DMS 273 treated with DMSO at 0.1 percent for 48 hours (cell line): ENCODE data around the gene CYB561D1.
A peak's percentile ranks its signal among the peaks of the same experiment; 100 is the strongest.
"Not testable (repeated sequence)": the region's sequence is repeated elsewhere in the genome, so short reads cannot be mapped to it uniquely, and the experiment has no call there.

Experiments used
- DNase-seq: peaks from one replicate; lab custom pipeline; 2025; lab: John Stamatoyannopoulos, UW

The CYB561D1 gene, protein sequence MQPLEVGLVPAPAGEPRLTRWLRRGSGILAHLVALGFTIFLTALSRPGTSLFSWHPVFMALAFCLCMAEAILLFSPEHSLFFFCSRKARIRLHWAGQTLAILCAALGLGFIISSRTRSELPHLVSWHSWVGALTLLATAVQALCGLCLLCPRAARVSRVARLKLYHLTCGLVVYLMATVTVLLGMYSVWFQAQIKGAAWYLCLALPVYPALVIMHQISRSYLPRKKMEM

DNA sequence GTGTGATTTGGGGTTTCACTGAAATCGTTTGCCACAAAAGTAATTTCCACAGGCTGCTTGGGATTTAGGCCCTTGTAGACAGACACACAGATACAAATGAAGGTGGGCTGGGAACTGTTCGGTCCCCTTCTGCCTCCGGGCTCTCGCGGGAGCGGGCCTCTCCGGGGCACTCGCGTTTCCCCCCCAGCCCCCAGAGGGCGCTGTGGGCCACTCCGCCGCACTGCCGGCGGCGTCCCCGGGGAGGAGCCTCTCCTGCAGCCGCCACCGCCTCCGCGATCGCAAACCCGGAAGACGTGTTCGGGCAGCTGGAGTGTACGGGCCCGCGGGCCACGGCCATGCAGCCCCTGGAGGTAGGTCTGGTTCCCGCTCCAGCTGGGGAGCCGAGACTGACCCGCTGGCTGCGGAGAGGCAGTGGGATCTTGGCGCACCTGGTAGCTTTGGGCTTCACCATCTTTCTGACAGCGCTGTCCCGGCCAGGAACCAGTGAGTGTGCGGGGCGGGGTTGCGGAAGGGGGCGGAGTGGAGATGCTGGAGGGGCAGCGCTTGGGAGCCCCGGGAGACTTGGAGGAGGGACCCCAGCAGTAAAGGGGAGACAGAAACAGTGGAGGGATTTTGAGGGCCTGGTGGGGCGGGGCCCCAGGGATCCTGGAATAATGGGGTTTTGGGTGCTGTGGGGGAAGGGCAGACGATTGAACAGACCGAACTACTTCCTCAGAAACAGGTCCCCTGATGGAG, at the start of gene CYB561D1:
Gene CYB561D1, plus strand, starts transcription at position 290 of the 735 bp plus-strand sequence. Its CDS starts 46 bp downstream, at position 336.
- DNase-seq: peak; percentile 67

DNA sequence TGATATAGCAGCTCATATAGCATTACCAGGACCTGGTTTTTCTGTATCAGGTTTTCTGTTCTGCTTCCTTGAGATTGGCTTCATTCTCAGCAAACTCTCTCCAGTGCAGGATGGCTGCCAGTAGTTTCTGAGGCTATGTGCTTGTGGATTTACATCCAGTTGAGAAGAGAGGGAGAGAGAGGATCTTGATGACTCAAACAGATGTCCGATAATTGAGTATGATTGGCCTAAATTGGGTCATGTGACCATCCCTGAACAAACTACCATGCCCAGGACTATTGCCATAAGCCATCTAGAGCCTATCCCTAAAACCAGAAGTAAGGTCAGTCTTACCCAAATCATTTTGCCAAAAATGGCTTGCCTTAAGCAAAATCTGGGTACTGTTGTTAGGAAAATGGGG, 49.5 kb upstream of the CYB561D1 start:
- DNase-seq: no peak

DNA sequence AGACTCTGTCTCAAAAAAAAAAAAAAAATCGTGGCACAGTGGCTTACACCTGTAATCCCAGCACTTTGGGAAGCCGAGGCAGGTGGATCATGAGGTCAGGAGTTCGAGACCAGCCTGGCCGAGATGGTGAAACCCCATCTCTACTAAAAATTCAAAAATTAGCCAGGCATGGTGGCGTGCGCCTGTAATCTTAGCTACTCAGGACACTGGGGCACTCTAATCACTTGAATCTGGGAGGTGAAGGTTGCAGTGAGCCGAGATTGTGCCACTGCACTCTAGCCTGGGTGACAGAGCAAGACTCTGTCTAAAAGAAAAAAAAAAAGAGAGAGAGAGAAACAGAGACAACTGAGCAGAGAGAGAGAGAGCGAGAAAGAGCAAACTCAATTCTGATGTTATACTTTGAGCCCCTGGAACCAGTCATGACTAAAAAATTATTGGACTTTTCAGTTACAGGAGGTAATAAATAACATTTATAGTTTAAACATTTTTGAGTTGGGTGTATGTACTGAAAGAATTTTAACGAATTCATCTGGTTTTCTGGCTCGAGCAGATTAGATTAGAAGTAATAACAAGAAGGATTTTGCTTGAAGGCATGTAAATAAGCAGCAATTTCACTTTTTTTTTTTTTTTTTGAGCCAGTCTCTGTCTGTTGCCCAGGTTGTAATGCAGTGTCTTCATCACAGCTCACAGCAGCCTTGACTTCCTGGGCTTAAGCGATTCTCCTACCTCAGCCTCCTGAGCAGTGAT, 47.8 kb upstream of the CYB561D1 start:
- not testable (repeated sequence) for DNase-seq

DNA sequence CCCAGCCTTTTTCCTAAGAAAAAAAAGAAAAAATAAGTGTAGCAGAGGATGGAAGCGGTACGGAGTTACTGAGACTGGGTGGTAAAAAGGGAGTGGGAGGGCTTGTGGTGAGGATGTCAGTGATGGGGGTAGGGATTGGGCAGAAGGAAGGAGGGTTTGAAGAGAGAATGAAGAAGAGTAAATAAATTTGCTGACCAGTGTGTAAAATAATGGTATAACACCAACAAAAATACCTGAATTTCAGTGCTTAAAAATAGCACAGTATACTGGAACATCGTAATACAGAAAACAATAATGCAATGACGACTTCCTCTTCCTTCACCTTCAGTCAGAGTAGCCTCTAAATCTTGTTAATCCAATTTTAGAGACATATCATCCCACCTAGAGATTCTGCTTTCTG, 46.4 kb upstream of the CYB561D1 start:
- no peak for DNase-seq

DNA sequence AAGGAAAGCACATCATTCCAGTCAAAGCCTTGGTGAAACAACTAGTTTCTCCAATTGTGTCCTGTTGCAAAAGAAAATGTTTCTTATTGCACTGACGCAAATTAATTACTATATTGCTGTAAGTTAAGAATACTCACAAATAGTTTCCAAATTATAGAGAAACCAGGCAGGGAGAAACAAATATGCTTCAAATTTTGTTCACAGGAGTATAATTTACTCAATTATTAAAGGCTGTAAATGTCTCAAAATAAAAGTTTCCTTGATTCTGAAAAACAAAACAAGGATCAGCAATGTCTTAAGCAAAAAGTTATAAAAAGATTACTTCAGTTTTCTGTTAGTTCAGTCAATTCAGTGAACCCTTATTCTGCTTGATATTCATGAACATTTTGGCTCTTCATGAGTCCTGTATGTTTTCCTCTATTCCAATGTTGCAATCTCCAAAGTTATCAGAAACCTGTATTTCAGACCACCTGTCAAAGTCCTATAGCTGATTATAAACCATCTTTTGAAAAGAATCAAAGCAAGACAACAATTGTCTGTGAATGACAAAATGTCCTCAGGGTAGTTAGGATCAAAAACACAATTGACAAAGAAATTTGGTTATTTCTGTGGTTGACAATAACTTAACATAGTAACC, 39.3 kb upstream of the CYB561D1 start:
- DNase-seq: no peak

DNA sequence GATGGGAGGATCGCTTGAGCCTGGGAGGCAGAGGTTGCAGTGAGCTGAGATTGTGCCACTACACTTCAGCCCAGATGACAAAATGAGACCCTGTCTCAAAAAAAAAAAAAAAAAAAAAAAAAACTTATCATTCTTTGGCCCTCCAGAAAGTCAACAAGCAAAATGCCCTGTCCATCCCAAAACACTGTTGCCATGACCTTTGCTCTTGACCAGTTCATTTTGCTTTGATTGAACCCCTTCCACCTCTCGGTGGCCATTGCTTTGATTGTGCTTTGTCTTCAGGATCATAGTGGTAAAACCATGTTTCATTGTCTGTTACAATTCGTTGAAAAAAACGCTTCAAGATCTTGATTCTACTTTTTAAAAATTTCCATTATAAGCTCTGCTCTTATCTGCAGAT, 36.1 kb upstream of the CYB561D1 start:
- DNase-seq: no peak

DNA sequence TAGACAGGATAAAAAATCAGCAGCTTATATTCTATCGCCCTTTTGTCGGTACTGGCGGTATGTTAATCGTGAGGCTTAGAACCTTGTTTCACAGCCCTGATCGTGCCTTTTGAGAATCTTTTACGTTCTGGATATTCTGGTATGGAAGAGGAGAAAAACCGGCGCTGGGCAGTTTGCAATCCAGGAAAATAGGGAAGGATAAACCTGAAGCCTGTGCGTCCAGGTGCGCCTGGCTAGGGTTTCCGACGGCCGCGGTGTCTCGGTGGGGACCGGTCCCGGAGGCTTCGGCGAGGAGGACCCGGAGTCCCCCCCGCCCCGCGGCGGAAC, 27.8 kb upstream of the CYB561D1 start:
- DNase-seq: no peak

DNA sequence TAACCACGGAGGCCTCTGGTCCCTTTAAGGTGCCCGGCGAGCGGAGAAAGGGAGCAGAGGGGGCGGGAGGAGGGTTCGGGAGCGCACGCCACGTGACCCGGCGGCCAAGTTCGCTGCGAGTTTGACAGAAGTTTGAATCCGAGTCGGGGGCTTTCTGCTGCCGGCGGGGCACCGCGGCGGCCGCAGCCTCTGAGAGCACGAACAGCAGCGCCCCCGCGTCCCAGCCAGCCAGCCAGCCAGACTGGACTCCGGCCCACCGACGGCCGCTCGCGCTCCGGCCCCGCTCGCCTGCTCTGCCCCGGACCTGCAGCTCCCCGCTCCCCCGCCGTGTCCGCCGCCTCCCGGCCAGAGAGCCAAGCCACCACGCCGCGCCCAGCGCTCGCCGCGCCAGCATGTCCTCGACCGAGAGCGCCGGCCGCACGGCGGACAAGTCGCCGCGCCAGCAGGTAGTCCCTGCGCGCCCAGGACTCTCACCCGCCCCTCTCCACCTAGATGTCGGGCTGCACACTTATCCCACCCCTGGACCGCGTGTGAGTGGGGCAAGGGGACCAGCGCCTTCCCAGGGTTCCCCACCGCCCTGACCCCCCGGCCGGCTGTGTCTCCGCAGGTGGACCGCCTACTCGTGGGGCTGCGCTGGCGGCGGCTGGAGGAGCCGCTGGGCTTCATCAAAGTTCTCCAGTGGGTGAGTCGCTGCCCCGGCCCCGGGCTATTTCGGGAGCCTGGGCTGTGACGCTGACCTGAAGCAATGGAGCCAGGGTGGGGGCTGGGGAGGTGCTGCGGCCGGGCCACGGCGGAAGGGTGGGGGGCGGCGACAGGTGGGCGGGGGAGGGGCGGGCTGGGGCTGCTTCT, 27.2 kb upstream of the CYB561D1 start, which contains the start of gene SYPL2:
Gene SYPL2, plus strand, starts transcription at position 95 of the 849 bp plus-strand sequence. Its CDS starts 298 bp downstream, at position 393.
- DNase-seq: no peak

DNA sequence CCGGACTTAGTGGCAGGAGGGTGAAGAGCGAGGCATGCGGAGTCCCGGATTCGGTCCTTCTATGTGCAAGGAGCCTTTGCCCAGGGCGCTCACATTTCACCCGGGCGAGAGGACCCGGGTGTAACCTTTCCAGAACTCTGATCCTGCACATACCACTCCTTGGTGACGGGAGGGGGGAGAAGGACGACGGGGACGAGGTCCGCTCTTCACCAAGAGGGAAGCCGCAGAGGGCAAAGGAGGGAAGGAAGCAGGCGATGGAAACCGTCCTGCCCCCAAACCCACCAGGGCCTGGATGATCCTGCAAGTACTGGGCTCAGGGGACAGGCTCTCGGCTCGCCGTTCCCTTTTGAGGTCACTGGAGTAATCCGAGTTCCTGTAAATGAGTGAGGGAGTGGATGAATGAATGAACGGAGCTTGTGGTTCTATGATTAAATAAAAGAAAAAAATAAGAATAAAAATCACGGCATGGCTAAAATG, 26.6 kb upstream of the CYB561D1 start:
- DNase-seq: no peak

DNA sequence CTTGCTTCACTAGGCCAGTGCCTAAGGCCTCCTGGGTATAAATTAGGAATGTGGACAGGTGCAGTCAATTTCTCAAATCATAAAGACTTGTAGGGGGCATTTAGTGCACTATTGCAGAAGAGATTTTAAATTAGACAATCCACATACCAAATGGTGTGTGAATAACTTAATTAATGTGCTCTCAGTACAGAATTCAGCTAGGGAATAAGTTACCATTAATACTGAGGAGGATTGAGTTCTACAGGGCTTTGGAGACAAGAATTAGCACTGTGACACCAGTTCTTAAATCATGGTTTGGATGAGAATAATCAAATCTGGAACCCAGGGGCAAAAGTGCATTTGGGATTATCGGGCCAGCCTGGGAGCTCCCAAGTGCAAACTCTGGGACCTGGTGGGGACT, 25.8 kb upstream of the CYB561D1 start:
- no peak for DNase-seq

DNA sequence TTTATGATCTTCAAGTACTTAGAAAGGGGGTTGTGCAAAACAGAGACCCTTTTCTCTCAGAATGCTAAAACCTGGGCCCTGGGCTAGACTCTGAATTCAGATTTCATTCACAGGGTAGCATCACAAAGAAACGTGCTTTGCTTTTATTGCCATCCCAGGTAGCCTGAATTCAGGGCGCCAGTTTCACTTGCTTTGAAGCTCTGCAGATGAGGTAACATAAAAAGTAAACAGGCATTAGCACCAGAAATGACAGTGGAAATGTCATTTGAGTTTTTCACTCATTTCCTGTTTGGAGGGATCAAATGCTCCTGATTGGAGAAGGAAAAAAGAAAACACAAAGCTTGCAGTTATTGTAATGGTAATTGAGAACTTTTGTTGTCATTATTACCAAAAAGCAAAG, 25.0 kb upstream of the CYB561D1 start:
- no peak for DNase-seq

DNA sequence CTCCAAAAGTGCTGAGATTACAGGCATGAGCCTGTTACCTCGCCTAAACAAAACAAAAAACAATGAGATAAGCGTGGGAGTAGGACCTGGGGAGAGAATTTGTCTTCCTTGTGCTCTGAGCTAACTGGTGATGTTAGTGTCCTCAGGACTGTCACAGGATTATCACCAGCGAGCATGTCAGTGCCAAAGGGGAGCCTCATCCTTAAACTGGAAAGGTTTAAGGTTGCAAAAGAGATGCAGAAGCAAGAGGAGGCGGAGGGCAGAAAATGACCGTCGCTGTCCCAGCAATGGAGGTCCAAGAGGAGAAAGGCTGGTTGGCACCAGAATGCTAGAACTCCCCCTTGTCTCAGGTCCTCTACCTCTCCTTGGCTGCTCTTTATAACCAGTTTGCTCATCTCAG, 23.6 kb upstream of the CYB561D1 start:
- DNase-seq: no peak

DNA sequence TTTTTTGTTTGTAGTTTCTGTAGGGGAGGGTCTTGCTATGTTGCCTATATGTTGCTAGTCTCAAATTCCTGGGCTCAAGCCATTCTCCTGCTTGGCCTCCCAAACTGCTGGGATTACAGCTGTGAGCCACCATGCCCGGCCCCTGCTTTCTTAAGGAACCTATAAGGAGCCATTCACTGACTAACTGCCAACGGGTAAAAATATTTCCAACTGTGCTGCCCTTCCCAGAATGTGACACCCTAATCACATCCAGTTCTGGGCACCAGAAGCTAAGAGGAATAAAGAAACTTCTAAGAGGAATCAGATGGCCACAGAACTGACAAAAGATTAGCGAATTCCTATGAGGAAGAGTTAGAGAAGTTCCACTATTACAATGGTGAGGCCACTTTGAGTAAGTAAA, 21.1 kb upstream of the CYB561D1 start:
- DNase-seq: no peak

DNA sequence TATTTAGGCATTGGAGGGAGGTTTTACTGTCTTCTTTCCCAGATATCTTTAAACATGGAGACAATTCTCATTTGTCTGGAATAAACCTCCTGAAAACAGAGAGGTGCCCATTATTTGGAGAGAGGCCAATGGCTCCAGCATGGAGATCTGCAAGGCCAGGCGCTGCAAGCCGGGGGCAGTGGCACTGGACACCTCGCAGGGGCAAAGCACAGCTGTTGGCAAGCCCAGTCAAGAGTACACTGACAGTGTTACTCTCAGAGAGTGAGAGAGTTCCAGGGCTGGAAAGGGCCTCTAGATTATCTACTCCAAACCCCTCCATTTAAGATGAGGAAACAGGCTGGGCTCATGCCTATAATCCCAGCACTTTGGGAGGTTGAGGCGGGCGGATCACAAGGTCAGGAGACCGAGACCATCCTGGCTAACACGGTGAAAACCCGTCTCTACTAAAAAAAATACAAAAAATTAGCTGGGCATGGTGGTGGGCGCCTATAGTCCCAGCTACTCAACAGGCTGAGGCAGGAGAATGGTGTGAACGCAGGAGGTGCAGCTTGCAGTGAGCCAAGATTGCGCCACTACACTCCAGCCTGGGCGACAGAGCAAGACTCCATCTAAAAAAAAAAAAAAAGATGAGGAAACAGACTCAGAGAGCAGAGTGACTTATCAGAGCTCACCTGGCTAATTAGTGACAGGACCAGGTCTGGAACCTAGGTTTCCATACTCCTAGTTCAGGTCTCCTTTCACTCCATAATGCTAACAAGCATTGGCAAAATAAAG, 20.4 kb upstream of the CYB561D1 start:
- DNase-seq: not testable (repeated sequence)

DNA sequence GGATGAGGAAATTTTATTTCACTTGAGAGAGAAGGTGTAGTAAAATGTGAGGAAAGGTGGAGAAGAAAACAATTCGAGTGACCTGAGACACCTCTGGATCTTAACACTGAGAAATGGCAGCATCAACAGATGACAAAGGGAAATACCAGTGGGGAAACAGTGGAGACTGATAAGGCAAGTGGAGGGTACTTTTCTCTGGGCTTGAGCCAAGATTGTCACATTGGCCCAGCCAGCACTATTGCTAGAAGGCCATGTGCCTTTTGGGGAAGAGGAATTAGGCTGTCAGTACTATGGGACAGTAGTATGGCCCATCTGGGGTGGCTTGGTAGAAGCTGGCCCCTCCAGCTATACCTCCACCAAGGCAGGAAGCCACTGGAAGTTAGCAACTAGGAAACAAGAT, 19.2 kb upstream of the CYB561D1 start:
- DNase-seq: no peak

DNA sequence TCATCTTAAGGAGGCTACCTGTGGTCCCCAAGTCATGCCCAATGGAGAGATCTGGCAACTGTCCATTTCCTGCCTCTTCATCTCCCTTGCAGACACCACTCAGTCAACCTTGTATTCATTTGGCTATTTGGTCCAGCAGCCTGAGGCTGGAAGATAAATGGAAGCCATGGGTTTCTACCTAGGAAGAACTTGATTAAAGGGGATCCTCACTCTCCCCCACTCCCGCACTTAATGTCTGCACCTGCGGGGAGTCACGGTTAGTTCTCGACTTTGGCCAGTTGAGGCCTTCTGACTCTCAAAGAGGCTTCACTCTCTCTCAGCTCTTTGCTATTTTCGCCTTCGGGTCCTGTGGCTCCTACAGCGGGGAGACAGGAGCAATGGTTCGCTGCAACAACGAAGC, 18.6 kb upstream of the CYB561D1 start:
- DNase-seq: no peak

DNA sequence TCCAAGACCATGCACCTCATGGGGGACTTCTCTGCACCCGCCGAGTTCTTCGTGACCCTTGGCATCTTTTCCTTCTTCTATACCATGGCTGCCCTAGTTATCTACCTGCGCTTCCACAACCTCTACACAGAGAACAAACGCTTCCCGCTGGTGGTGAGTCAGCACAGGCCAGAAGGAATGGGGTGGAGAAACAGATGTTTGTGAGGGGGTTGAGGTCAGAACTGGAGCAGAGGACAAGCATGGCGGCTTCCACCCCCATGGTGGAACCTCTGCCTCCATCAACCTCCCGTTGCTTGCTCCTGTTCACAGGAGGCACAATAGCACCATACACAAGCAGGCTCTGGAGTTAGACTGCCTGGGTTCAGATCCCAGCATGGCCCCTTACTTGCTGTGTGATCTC, 17.1 kb upstream of the CYB561D1 start:
- no peak for DNase-seq

DNA sequence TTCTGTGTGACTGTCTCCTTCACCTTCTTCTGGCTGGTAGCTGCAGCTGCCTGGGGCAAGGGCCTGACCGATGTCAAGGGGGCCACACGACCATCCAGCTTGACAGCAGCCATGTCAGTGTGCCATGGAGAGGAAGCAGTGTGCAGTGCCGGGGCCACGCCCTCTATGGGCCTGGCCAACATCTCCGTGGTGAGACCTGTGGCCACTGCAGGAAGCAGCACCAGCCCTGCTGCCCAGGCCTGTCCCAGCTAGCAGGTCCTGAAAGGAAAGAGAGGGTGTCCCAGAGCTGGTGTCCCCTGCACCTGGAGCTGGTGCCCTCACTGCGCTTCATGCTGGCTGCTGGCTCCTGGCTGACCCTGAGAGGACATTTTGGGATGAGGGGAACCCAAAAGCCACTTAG, 16.1 kb upstream of the CYB561D1 start:
- no peak for DNase-seq

DNA sequence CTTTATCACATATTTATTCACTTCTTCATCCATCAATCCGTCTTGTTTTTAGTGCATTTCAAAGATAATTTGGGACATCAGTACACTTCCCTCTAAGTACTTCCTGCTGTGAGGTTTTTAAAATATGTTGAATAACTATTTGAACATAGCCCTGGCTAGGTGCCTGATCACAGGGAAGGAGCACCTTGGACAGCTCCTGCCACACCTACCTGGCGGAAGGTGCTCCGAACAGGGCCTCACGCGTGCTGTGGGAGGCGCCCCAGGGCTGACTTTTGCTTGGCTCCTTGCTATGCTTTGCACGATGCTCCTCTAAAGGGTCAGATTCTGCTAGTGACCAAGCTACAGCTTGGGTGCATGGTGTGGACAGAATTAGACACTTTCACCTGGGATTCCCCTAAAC, 15.1 kb upstream of the CYB561D1 start:
- no peak for DNase-seq

DNA sequence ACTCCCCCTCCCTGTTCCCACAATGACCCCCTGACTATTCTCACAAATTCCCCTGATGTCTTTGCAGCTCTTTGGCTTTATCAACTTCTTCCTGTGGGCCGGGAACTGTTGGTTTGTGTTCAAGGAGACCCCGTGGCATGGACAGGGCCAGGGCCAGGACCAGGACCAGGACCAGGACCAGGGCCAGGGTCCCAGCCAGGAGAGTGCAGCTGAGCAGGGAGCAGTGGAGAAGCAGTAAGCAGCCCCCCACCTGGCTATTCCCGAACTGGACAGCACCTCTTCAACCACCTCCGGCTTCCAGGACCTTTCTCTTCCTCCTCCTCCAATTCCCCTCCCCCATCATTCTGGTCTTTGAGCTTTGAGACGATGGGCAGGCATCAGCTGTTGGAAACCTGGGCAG, 14.6 kb upstream of the CYB561D1 start:
- DNase-seq: no peak

DNA sequence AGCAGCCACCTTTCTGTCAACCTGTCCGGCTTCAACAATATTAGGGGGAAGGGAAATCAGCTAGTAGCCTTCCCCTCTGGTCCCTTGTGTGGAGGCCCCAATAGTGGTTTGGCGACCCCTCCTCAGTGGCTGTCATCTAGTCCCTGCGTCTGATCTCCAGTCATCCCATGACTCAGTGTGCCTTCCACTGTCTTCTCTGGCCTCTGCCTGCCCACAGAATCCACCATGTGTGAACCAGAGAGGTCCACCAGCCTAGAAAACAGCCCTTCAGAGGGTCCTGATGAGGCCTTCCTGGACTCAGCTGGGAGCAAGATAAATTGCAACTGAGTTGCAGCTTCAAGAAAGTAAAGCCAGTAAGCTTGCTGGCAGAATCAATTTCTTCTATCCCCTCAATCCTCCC, 14.0 kb upstream of the CYB561D1 start:
- no peak for DNase-seq
